Measurements from ENCODE around the gene PARN. TPM values are rescaled to one million over a fixed set of nuclear protein-coding genes. Genes with fewer than 3 reads are reported as not detected.

The PARN gene
- total RNA-seq, 6 experiments from 2014 or later = 12.1 to 28.0 (median 15.6) TPM

- Histone ChIP-seq H3K36me3 (no peaks in the 10 kb centered on the region), H3K9me3 (no peaks in the 10 kb centered on the region), H3K4me3 (no peak overlapping the region), H3K4me1 (peaks cover 0 to 72% (median 29%) of the 10 kb centered on the region in 4 donors), H3K27ac (peak overlapping the region; percentile 26 to 86 (median 72)), H3K27me3 (no peaks in the 10 kb centered on the region)
- TF ChIP-seq POLR2A (IDR thresholded peaks at IDR 0.05) (peak; percentile 32), CTCF (IDR thresholded peaks at IDR 0.05) (no peak)
- intact Hi-C loops (cut with DNase I) = no loop called here
- WGBS (ENCODE audit: insufficient coverage, low coverage, low lambda C conversion rate, missing lambda C conversion rate) = 36% methylated on average over 7 of the region's 7 CpGs
- ATAC-seq = peak; percentile 62 to 77 (median 67)
- peak in 1 of 3 donors; percentile 57 for DNase-seq
Observed at GRCh38 chr16:14560523-14560922, 69.5 kb downstream of the PARN start.

GRCh38 chr16:14559809-14560241 lies 70.2 kb downstream of the PARN start:
- WGBS (ENCODE audit: insufficient coverage, low coverage, low lambda C conversion rate, missing lambda C conversion rate) = 30% methylated on average over 8 of the region's 8 CpGs
- Histone ChIP-seq H3K4me1 (peaks cover 0 to 65% (median 23%) of the 10 kb centered on the region in 4 donors), H3K4me3 (no peak overlapping the region), H3K27me3 (no peaks in the 10 kb centered on the region), H3K27ac (peak overlapping the region; percentile 26 to 86 (median 72)), H3K36me3 (no peaks in the 10 kb centered on the region), H3K9me3 (no peaks in the 10 kb centered on the region)
- intact Hi-C loops (cut with DNase I) = no loop called here
- no peak for TF ChIP-seq POLR2A (IDR thresholded peaks at IDR 0.05)
- TF ChIP-seq CTCF (IDR thresholded peaks at IDR 0.05) = no peak
- peak; percentile 61 to 89 (median 80) for DNase-seq
- peak; percentile 71 to 88 (median 81) for ATAC-seq

GRCh38 chr16:14553447-14553846 lies 76.6 kb downstream of the PARN start:
- no peak overlapping the region for H3K27ac ChIP-seq
- H3K4me1 ChIP-seq = peaks cover 0 to 29% (median 4%) of the 10 kb centered on the region in 4 donors
- H3K27me3 ChIP-seq = no peaks in the 10 kb centered on the region
- no peak overlapping the region for H3K4me3 ChIP-seq
- TF ChIP-seq POLR2A (IDR thresholded peaks at IDR 0.05) (no peak), CTCF (IDR thresholded peaks at IDR 0.05) (no peak)
- H3K36me3 ChIP-seq = peaks cover 0 to 17% (median 4%) of the 10 kb centered on the region in 4 donors
- WGBS (ENCODE audit: insufficient coverage, low coverage, low lambda C conversion rate, missing lambda C conversion rate) = 62% methylated on average over 4 of the region's 4 CpGs
- DNase-seq (no peak), ATAC-seq (no peak)
- no peaks in the 10 kb centered on the region for H3K9me3 ChIP-seq
- intact Hi-C loops (cut with DNase I) = no loop called here

GRCh38 chr16:14549789-14550153 lies 80.3 kb downstream of the PARN start:
- H3K36me3 ChIP-seq = peaks cover 0 to 17% (median 4%) of the 10 kb centered on the region in 4 donors
- peaks cover 0 to 27% (median 6%) of the 10 kb centered on the region in 4 donors for H3K4me1 ChIP-seq
- TF ChIP-seq POLR2A (IDR thresholded peaks at IDR 0.05) = no peak
- no peak for TF ChIP-seq CTCF (IDR thresholded peaks at IDR 0.05)
- H3K4me3 ChIP-seq = no peak overlapping the region
- peak overlapping the region; percentile 51 to 69 (median 54) for H3K27ac ChIP-seq
- H3K9me3 ChIP-seq = no peaks in the 10 kb centered on the region
- no peaks in the 10 kb centered on the region for H3K27me3 ChIP-seq
- intact Hi-C loops (cut with DNase I) = no loop called here
- WGBS (ENCODE audit: insufficient coverage, low coverage, low lambda C conversion rate, missing lambda C conversion rate) = 18% methylated on average over 5 of the region's 5 CpGs
- ATAC-seq (peak; percentile 77 to 89 (median 88)), DNase-seq (peak in 1 of 3 donors; percentile 75)

Measured in right lobe of liver (tissue), 6 donors.